AG09319 (cell line): ENCODE measurements around the gene FARSB.
"Not testable (repeated sequence)": the region's sequence is repeated elsewhere in the genome, so short reads cannot be mapped to it uniquely, and the experiment has no call there.

Experiments
- DNase-seq: peaks from one replicate; pipeline ENCODE4 v3.0.0-alpha.2; 2010; ENCODE audit warnings: low read depth; ENCODE audit errors: extremely low read depth
- CTCF ChIP-seq: IDR thresholded peaks from 2 replicates; pipeline ENCODE4 v1.5.1; 2011; ENCODE audit warnings: low read depth, mild to moderate bottlenecking, inconsistent platforms, low read length, moderate library complexity

FARSB gene

DNA sequence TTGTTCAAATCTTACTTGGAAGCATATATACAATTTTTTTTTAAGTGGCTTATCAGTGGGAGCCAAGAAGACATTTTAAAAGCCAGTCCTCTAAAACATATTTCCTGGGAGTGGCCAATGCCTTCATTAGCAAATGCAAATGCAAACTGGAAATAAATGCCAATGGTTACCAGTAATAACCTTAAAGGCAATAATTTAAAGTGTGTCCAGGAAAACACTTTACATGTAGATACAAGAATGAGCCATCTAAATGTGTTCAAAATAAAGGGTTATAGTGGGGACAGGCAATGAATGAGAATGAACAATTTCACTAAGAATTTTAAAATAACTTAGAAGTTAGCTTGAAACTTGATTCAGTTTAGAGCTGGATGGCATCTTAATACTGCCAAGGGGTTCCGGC is 64.2 kb downstream of the FARSB start:
- TF ChIP-seq CTCF, result no peak
- no peak for DNase-seq

DNA sequence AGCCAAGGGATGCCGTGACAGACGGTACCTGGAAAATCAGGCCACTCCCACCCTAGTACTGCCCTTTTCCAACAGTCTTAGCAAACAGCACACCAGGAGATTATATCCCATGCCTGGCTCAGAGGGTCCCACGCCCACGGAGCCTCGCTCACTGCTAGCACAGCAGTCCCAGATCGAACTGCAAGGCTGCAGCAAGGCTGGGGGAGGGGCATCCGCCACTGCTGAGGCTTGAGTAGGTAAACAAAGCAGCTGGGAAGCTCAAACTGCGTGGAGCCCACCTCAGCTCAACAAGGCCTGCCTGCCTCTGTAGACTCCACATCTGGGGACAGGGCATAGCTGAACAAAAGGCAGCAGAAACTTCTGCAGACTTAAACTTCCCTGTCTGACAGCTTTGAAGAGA is 71.3 kb downstream of the FARSB start:
- DNase-seq, result not testable (repeated sequence)

DNA sequence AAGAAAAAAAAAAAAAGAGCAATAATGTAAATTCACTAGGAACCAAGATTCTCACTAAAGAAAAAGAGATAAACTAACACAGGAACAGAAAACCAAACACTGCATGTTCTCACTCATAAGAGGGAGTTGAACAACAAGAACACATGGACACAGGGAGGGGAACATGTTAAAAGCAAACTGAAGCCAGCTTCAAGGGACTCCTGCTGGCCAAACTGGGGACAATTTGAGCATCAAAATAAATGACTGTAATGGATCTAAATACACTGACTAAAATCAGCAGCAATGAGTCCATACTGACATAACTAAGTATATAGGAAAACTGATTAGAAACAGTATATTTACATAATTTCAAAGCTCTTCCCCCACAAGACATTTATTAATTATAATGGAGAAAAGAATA is 73.0 kb downstream of the FARSB start:
- peak; percentile 4 for TF ChIP-seq CTCF
- no peak for DNase-seq

GRCh38 chr2:222577341-222577740 is 78.6 kb downstream of the FARSB start:
- DNase-seq, result no peak
- TF ChIP-seq CTCF, result no peak

- TF ChIP-seq CTCF, result no peak
- DNase-seq, result no peak
Measured at GRCh38 chr2:222576171-222577081, 79.5 kb downstream of the FARSB start.

DNA sequence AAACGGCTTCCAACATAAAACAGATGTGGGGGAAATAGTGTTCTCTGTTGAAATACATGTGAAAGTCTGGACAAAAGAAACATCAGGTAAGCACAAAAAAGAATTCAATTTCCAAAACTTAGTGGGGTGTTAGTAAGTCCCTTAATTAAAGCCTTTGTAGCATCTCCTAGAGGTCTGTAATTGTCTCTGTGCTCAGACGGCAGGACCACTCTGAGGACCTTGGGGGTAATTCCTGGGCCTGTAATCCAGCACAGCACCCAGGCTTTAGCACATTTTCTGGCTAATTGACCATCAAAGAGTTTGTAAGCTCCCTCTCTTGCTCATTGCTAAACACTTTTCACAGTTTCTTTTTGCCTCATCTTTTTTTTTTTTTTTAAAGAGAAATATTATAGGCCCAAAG is 80.3 kb downstream of the FARSB start:
- no peak for TF ChIP-seq CTCF
- DNase-seq, result no peak

- TF ChIP-seq CTCF, result no peak
- DNase-seq, result peak; percentile 16
Measured at GRCh38 chr2:222572751-222573174, 83.1 kb downstream of the FARSB start.
